Measurements from ENCODE around the gene PDE3A.

GRCh38 chr12:20722142-20722541 lies 353.8 kb downstream of the PDE3A start:
- TF ChIP-seq CTCF (conservative IDR thresholded peaks at IDR 0.05; ENCODE audit: low read length): no peak
- no peak for TF ChIP-seq EZH2phosphoT487 (IDR thresholded peaks at IDR 0.05; ENCODE audit: borderline replicate concordance, low read depth, low read length)
